Activated CD4-positive, alpha-beta T cell treated with anti-CD3 and anti-CD28 coated beads, Interleukin-10, Interleukin-2, amounts not matched to agents 100 ng/mL and 50 ng/mL, durations not matched to agents 16 hours and 8 hours (primary cell): ENCODE results near the gene PRELID3B.
"Not testable (repeated sequence)": the region's sequence is repeated elsewhere in the genome, so short reads cannot be mapped to it uniquely, and the experiment has no call there.

Experiments
- DNase-seq: peaks from one replicate; pipeline ENCODE4 v3.0.0-alpha.2; 2020

PRELID3B gene

GRCh38 chr20:59047938-59048680, 5.5 kb upstream of the PRELID3B start:
- peak; percentile 79 for DNase-seq

DNA sequence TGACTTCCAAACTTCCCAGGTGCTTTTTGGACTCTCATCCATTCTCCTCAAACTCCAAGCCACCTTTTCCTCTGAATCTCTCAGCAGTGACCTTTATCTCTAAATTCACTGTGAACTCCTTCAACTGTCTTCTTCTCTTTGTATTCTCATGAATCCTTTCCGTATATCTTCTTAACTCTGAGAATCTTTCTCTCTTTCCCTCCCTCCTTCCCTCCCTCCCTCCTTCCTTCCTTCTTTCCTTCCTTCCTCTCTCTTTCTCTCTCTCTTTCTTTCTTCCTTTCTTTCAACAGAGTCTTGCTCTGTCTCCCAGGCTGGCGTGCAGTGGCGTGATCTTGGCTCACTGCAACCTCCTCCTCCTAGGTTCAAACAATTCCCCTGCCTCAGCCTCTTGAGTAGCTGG, 4.3 kb upstream of the PRELID3B start:
- DNase-seq = no peak

- no peak for DNase-seq
These were observed 2.2 kb upstream of the PRELID3B start for GRCh38 chr20:59044796-59045195.

GRCh38 chr20:59044295-59044694, 1.7 kb upstream of the PRELID3B start:
- DNase-seq = no peak

DNA sequence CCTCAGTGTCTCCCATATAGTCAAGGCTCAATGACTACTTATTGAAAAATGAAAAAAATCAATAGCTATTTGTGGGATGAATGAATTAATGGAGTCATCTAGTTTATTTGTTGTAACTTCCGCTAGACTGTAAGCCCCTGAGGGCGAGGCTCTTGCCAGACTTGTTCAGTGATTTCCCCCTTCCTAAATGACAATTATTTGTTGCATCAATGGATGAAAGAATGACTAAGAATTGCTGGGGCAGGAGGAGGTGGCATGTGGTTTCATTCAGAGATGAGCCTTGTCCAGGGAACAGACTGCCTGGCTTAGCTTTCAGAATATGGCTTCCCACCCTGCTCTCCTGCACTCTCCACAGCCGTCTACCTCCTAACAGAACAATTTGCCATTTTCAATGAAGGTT, 1.1 kb upstream of the PRELID3B start:
- peak; percentile 30 for DNase-seq

- DNase-seq = peak; percentile 98
These were observed 428 bp upstream of the PRELID3B start for GRCh38 chr20:59042796-59043631.

DNA sequence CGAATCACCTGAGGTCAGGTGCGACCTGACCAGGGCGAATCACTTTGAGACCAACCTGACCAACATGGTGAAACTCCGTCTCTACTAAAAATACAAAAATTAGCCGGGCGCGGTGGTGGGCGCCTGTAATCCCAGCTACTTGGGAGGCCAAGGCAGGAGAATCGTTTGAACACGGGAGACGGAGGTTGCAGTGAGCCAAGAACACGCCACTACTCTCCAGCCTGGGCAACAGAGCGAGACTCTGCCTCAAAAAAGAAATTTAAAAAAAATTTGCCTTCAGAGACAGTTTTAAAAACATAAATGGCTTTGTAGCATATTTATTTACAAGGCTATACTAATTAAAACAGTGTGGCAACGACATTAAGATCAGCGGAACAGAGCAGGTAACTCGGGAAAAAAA, 1.1 kb downstream of the PRELID3B start:
- DNase-seq = not testable (repeated sequence)

- DNase-seq = no peak
These were observed 1.9 kb downstream of the PRELID3B start for GRCh38 chr20:59040667-59041066.

GRCh38 chr20:59039233-59039632, 3.4 kb downstream of the PRELID3B start:
- DNase-seq = no peak

DNA sequence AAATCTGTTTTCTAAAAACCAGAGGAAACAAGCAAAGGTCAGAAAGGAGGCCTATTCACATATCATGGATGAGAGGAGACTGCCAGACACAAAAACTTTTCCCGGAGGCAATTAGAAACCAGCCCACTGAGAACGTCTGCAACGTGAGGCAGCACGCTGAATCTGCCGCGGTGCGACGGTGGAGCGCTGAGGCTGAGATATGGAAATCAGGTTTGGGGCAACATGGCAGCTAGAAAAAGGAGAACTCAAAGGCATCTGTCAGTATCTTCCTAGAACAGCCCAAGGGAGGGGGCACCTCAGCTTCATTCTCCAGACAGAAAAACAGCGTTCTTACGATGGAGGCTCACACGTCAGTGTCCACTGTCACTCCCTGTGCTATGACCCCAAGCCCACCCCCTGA, 5.2 kb downstream of the PRELID3B start:
- no peak for DNase-seq

DNA sequence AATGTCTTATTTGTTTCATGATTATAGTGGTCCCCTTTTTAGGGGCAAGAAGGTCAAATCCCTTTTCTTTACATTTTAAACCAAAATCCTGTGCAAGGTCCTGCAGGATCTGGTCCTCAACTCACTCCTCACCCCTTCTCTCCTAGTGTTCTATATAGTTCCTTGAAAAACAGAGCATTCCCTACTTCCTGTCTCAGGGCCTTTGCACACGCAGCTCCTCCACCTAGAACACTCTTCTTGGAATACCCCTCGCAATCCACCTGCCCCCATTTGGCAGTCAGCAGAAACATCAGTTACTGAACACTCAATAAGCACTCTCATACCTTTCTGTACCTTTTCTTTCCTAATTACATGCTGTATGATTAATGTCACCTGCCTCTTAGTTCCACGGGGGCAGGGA, 7.2 kb downstream of the PRELID3B start:
- DNase-seq = no peak

GRCh38 chr20:59033616-59034165, 8.9 kb downstream of the PRELID3B start:
- no peak for DNase-seq

DNA sequence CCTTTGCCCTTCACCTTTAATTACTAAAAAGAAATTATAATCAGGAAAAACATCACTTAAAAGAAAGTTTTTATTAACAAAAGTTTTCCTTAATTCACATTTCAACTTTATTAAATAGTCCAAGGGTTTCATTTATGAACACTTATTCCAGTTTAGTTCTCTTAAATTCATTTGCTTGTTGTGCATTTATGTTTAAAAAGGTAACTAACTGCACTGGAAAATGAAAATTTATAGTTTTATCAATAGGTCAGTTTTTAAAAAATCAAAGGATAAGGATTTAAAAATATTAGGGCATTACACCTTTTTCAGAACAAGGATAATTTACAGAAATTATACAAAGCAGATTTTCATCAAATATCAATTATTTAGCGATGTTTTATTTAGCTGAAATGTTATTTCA, 9.5 kb downstream of the PRELID3B start:
- DNase-seq = no peak

GRCh38 chr20:59032713-59033059, 9.9 kb downstream of the PRELID3B start:
- no peak for DNase-seq

- DNase-seq = peak; percentile 98
These were observed 10.4 kb downstream of the PRELID3B start, which contains the start of gene ATP5F1E for GRCh38 chr20:59032023-59032712. ATP5F1E (minus strand) TSS chr20:59032335; CDS start chr20:59032251, 84 bp downstream.

- DNase-seq = peak; percentile 50
These were observed 11.0 kb downstream of the PRELID3B start for GRCh38 chr20:59031564-59032022.

DNA sequence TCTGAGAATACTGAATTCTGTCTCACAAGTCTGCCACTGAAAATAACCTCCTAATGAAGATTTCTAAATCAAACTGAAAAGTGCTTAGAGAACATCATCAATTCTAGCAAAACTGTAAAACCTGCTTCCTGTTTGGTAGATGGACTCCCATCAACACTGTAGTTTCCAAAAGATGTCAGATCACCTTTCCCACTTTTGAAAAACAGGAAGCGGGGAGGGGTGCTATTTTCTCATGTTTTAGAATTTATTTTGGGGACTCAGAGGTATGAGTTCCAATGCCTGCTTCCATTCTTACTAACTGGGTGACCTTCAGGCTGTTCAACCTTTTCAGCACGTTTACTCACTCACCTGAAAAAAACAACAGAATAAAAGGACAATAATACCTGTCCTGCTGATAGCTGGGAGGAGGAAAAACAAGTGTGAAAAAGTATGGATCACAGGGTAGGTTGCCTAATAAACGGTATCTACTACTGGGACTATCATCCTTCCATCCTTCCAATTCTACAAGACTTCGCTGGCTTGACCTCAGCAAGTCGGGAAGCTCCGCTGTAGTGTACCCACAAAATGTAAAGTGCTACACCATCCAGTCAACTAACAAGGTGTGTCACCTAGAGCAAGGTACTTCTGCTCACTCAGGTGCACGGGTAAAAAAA, 11.5 kb downstream of the PRELID3B start:
- DNase-seq = no peak

GRCh38 chr20:59028812-59029211, 13.8 kb downstream of the PRELID3B start:
- DNase-seq = no peak

DNA sequence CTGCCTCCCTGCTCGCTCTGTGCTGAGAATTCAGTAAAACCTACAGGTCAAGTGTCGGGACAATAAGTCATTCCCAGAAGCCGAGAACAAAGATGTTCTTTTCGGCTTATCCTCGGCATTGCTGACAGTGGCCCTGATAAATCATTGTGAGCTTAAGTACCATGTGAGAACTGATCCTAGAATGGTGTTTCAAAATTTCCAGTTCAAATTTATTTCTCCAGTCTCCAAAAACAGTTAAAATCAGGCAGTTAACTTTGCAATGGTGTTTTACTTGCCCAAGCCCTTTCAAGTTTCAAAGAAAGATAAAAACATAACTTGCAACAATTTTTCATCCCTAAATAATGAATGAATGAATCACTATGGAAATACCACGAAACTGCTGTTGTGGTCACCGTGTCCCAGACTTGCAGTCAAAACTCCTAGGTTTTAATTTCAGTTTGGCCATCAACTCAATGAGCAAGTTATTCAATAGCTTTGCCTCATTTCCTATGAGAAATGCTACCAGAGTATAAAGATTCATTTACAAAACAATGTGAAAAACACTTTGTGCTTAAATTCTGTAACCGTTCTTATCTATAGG, 14.8 kb downstream of the PRELID3B start:
- DNase-seq = no peak

DNA sequence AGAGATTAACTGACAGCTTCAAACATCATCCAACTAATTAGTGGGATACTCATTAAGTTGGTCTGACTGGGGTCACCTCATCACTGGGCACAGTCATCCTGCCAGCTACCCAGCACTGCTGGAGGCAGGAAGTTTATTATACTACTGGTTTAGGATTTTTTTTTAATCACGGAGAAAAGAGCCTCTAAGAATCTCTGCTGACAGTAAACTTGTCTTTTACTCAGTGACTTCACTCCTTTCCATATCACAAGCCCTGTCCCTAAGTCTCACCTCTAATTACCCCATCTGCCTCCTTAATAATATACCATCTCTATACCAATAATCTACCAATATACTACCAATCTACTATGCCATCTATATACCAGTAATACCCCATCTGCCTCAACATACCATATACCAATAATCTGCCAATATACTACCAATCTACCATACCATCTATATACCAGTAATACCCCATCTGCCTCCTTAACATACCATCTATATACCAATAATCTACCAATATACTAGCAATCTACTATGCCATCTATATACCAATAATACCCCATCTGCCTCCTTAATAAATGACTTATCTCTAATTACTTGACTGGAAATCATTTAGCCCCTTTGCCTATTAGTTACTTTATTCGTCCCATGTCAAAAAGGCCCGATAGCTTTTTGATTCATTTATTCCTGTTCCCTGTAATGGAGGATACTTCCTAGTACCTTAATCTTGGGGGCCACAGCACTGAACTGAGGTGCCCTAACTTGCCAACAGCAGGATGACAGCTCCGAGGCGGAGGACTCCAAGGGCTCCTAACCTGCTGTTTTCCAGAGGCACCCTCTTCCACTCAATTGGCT, 15.5 kb downstream of the PRELID3B start:
- no peak for DNase-seq

- no peak for DNase-seq
These were observed 17.1 kb downstream of the PRELID3B start for GRCh38 chr20:59025511-59025910.
